ENCODE results near the gene POU5F1.
"Not testable (repeated sequence)": the region's sequence is repeated elsewhere in the genome, so short reads cannot be mapped to it uniquely, and the experiment has no call there.

POU5F1 gene

DNA sequence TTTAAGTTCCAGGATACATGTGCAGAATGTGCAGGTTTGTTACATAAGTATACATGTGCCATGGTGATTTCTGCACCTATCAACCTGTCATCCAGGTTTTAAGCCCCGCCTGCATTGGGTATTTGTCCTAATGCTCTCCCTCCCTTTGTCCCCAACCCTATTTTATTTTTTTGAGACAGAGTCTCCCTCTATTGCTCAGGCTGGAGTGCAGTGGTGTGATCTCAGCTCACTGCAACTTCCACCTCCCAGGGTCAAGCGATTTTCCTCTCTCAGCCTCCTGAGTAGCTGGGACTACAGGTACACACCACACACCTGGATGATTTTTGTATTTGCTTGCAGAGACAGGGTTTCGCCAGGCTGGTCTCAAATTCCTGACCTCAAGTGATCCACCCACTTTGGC lies 18.7 kb upstream of the POU5F1 start:
- DNase-seq, result not testable (repeated sequence)

DNA sequence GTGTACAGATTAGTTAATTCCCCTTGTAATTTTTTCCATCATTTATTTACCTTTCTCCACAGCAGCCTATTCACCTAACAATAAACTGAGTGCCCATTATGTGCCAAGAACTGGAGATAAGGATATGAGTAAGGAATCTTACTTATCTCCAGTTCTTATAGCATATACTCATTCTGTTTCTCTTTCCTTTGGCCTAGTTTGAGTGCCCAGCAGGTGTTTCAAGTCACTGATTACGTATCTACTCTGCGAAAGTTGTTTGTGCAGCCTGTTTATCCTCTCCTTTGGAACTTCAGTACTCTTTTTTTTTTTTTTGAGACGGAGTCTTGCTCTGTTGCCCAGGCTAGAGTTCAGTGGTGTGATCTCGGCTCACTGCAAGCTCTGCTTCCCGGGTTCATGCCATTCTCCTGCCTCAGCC lies 17.3 kb upstream of the POU5F1 start:
- no peak for DNase-seq

DNA sequence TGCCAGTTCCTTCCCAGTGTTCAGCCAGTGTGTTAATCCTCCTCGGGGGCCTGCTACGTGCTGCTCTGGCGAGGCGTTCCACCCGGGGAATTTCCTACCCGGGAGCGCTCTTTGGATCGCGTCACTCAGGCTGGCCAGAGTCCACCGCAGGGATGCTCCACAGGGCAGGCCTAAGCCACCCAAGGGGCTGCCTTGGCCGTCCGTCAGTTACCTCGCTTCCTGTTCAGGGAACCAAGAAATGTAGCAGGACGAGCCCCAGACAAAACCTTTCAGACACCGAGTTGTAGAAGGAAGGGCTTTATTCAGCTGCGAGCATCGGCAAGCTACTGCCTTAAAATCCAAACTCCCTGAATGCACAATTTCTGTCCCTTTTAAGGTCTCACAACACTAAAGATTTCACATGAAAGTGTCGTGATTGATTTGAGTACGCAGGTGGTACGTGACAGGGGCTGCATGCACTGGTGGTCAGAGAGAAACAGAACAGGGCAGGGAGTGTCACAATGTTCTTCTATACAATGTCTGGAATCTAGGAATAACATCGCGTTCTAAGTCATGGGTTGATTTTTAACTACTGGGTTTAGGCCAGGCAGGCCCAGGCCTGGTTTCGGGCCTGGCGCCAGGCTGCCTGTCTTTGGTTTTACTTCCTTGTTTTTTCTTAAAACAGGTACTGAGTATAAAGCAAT lies 15.7 kb upstream of the POU5F1 start:
- no peak for DNase-seq

DNA sequence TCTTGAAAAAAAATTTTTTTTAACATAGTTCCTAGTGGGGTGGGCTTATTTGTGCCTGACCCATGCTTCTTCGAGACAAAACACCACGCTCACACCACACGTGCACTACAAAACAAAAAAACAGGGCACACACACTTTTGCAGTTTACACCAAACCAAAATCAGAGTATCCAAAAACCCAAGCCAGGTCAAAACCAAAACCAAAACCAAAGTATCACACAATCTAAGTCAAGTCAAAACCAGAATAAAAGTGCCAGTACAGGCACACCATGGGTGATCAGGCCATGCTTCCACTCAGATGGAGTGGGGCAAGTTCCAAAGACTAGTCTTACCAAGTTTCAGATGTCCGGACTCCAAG lies 15.2 kb upstream of the POU5F1 start:
- DNase-seq, result not testable (repeated sequence)

DNA sequence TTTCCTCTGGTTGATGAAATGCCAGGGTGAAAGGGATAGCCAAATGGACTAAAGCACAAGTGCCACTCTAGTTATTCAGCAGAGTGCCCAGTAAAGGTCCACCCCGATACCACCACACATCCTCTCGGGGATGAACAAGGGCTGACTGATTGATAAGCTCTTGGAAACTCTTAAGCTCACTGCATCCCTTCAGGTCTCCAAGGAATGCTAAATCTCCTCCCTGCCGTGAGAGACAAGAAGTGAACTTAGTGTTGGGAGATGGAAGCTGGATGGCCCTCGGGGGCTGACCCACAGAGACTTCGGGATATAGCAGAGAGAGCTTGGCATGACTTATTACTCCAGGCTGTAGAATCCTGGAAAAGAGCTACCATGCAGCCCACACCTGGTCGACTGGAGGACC lies 13.4 kb upstream of the POU5F1 start:
- DNase-seq, result not testable (repeated sequence)

DNA sequence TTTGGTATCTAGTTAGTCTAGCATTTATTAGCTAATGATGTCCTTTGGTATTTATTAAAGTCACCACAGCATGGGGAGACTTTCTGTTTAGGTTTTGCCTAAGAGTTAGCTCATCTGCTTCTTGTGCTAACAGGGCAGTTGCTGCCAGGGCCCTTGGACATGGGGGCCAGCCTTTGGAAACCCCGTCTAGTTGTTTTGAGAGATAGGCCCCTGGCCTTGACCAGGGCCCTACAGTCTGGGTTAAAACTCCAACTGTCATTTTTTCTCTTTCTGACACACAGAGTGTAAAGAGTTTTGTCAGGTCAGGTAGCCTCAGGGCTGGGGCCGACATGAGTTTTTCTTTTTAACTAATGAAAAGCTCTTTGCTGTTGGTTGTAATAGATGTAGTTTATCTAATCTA lies 12.8 kb upstream of the POU5F1 start:
- not testable (repeated sequence) for DNase-seq

DNA sequence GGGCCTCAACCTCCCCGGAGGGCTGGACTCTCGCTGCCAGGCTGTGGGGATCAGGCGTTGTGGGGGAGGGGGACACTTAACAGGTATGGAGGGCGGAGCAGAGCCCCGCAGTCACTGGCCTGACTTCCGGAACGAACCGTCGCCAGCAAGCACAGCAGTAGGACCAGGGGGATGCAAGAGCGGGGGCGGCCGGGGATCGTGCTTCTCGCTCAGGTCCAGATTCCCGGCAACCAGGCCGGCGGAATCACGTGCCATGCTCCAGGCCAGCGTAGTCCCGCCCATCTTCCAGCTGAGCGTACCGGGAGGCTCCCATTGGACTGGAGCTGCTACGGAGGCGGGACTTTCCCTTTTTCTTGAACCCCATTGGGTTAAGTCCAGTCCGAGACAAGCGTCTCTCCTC lies 10.0 kb upstream of the POU5F1 start:
- peak; percentile 38 to 60 for DNase-seq

DNA sequence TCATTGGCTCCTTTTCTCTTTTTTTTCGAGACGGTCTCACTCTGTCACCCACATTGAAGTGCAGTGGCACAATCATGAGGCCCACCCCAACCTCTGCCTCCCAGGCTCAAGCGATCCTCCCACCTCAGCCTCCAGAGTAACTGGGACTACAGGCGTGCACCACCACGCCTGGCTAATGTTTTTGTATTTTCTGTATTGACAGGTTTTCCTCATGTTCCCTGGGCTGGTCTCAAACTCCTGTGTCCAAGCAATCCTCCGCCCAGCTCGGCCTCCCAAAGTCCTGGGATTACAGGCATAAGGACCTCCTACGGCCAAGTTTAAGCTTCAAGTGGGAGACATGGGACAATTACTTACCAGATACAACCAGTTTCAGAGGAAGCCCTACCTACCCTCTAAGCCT lies 9.4 kb upstream of the POU5F1 start:
- no peak for DNase-seq

DNA sequence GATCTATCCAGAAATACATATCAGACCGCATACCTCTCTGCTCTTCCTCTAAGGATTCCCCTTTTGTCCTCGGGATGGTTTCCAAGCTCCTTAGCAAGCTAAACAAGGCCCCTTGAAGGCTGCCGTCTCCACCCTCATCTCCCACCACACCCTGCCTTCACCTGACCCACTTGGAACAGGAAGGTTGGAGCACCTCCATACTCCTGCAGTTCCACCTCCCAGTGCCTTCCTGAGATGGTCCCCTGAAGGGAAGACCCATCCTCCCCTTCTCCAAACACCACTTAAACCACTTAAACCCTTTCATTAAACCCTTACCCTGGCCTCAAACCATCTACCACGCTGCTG lies 8.5 kb upstream of the POU5F1 start:
- no peak for DNase-seq

DNA sequence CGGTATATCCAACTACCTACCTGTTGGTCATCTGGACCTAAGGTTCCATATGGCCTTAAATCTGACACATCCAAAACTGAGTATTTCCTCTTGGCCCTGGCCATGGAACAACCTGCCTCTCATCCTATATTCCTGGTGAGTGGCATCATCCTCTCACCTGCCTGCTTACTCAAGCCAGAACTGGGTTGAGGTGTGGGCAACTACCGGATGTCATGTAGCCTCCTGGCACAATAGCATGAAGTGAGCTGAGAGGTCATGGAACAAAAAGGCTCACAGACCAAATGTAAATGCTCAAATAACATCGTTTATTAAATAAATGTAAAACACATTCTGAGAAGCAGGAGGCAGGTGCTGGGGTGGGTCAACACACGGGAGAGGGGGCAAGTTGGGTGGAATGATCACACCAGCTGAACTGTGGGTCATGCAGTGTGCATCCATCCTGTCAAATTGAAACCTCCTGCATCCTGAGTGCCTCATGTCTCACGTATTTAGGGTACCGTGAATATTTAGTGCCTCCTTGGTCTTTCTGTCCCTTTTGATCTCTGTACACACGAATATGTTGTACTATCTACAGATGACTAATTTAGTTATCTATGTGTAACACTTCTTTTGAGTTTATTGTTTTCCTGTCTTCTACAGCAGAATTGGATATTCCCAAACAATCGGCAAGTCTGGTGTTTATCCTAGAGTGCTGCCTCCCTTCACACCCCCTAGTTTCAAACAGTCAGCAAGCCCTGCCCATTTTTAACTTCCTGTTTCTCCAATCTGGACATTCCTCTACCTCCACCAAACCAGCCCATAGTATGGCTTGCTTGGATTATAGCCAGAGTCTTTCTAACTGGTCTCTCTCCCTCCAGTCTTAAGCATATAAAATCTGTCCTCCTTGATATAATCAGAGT lies 7.9 kb upstream of the POU5F1 start:
- no peak for DNase-seq

DNA sequence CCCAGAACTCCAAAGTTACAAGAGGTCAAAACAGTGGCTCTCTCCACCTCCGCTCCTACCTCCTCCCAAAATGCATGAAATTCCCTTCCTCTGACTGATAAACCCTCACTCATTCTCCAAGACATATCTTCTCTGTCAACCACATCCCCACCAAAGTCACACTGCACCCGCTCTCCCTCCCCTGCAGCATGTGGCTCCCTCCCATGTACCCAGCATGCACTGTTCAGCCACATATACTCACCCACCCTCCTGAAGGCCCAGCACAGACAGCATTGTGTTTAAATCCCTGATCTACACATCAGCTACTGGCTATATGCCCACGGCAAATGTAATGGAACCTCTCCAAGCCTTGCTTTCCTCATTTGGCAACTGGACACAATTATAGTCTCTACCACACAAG lies 5.5 kb upstream of the POU5F1 start:
- DNase-seq, result no peak

DNA sequence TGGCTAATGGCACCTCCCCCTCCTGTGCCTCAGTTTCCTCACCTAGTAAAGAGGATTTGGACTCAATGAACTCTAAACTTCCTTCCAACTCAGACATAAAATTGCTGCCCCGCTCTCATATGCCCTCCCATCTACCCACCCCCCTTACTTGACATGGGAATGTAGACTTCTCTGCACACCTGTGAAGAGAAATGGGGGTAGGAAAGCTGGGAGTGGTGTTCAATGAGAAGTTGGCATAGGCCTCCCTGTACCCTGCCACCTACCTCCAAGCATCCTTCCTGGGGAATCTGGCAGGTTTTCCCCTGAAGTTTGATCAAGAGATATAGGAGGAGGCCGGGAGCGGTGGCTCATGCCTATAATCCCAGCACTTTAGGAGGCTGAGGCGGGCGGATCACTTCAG lies 3.9 kb upstream of the POU5F1 start:
- DNase-seq, result no peak

DNA sequence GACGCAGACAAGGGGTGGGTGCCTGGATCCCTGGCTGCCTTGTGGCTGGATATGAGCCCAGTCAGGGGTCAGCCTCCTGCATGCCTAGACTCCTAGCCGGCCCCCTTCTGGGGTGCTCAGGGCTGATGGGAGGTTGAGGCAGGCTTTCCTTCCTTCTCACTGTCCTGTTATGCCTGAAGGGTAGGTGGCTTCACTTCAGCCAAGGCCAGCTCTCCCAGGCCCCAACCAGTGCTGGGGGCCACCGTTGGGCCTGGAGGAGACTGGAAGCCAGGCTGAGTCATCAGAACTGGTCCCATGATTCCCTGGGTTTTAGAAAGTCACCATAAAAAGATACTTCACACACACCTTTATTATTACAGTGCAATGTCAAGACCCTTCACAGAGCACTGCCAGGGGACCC lies 2.9 kb upstream of the POU5F1 start:
- DNase-seq, result no peak

DNA sequence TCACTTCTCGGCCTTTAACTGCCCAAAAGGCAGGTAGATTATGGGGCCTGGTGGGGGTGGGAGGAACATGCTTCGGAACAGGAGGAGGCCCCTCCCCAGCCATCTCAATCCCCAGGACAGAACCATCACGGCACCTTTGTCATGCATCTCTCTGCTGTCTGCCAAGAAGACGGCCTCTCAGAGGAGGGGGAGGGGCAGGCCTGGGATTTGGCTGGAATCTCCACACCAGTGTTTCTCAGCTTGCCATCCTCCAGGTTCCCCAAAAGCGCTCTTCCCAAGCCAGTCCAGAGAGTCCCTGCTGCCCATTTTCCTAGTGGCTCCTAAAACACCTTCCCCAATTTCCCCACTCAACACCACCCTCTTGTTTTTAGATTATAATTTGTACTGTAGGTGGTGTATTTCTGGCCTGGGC lies 2.5 kb upstream of the POU5F1 start:
- no peak for DNase-seq

DNA sequence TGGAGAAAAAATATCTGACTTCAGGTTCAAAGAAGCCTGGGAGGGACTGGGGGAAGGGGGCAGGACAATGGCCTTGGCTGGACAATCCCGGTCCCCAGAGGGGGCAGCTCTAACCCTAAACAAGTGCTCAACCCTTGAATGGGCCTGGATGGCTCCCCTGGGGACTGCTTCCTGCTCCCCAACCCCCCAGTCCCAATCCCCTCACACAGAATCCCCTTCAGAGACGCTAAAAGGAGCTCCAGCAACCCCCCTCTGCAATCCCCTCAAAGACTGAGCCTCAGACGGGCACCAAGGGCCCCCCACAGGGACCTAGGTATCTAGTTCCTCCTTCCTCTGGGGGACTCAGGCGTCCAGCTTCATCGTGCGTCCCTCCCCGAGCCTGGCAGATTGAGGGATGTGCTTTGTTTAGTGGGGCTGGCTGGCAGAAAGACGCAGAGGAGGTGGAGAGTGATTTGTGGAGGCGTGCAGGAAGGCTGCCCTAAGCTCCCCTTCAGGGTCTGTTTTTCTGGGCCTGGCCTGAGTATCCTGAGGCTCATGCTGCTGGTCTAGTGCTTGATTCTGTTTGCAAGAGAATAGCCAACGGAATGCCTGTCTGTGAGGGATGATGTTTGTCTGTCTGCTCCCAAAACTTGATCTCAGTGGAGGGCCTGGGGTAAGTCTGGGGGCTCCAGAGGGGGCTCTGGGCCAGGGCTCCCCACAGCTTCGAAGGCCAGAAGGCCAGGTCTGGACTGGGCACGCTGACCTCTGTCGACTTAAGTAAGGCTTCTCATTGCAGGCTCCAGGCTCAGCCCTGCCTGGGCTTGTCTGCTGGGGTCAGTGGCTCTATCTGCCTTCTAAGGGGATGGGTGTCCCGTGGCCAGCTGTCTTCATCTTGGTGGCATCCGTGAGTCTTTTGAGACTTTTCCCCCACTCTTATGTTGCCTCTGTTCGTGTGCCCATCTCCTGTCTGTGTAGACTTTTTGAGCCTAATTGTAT lies 1.7 kb upstream of the POU5F1 start:
- DNase-seq, result no peak

DNA sequence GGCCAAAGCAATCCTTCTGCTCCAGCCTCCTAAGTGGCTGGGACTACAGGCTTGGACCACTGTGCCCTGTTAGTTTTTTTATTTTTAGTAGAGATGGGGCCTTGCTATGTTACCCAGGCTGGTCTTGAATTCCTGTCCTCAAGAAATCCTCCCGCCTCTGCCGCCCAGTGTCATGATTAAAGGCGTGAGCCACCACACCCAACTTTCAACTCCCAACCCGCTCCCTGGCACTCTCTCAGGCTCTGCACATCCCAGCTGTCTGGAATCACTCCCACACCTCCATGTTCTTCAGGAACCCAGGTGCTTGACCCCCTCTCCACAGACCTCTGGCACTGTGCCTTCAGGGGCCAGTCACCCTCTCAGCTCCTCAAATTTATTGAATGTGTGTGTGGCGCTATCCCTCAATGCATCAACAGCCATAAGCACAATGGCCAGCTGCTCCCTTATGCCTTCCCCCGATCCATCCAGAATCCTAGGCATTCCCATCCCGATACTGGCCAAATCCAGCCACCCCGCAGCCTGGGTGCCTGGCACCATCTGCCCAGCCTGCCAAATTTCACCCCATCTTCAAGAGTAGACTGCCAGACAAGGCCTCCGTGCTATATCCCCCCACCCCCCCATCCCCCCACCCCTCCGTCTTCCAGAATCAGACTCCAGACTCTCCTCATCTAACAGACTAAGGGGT lies 647 bp upstream of the POU5F1 start:
- DNase-seq, result no peak

DNA sequence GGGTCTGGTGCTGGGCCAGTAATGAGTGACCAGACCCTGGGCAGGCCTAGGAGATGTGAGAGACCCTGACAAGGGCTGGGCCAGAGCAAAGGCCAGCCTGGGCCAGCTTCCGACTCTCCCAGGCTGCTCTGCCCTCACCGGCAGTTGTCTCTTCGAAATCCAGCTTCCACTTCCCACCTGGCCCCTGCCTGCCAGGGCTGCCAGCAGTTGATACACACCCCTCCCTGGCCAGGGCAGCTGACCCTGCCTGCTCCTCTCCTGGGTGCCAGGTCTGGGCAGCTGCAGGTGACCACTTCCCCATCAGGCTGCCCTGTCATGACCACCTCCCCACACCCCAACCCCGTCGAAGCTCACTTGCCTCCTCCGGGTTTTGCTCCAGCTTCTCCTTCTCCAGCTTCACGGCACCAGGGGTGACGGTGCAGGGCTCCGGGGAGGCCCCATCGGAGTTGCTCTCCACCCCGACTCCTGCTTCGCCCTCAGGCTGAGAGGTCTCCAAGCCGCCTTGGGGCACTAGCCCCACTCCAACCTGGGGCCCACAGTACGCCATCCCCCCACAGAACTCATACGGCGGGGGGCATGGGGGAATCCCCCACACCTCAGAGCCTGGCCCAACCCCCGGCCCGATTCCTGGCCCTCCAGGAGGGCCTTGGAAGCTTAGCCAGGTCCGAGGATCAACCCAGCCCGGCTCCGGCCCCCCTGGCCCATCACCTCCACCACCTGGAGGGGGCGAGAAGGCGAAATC lies 453 bp downstream of the POU5F1 start:
- DNase-seq, result not testable (repeated sequence)

DNA sequence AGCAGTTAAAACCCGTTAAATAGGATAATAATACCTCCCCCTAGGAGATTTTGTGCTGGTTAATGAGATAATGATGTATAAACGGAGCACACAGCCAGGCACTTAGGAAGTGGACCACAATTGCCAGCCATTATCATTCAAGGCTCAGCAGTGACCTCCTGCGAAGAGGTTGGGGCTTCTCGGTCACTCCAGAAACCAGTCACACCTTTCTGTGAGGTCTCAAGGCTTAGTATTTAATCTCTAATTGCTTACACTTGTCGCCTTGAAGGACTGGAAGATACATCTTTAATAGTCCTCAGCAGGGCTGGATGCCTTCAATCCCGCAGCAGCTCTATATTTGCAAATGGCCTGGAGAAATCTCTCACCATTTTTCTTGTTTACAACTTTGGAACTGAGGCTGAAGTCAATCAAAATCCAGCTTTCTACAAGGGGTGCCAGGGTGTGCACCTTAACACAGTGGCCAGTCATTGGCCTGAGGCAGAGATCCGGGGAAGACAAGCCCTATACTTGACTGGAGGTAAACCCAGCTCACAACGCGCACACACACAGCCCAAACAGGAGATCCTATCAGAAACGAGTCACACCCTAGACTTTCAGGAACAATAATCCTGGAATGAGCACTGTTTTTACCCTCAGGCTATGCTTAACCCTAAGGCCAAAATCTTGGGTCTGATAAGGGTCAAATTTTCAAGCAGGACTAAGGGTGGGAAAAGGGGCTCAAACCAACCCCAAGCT lies 1.2 kb downstream of the POU5F1 start:
- no peak for DNase-seq

DNA sequence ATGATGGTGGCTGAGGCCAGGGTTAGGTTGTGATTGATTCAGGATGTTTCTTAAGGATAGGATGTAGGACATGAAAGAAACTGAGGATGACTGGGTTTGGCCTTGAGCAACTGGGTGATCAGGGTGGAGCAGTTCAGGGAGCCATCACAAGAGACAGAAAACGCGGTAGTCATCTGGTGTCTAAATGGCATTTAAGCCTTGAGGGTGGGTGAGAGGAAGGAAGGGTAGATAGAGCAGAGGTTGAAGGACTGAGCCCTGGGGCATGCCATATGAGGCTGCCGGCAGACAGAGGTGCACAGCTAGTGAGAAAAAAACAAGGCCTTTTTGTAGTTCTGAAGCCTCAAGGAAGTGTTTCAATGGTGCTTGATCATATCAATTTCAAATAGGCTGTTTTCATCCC lies 1.9 kb downstream of the POU5F1 start:
- DNase-seq, result no peak

DNA sequence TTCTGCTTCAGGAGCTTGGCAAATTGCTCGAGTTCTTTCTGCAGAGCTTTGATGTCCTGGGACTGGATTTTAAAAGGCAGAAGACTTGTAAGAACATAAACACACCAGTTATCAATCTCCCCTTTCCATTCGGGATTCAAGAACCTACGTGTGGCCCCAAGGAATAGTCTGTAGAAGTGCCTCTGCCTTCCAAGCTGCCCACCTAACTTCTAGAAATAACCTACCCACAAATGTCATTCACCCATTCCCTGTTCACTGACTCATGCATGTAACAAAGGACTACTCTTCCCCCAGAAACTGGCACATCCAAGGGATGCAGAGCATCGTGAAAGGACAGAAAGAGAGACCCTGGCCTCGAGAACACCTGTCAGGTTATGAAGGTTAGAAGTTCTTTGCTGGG lies 4.5 kb downstream of the POU5F1 start:
- DNase-seq, result no peak

Data from stimulated activated CD4-positive, alpha-beta T cell treated with anti-CD3 and anti-CD28 coated beads, Interleukin-2, amount 100 ng/mL, for 48 hours (primary cell).